Esophagus squamous epithelium (tissue), 4 donors: ENCODE measurements around the gene LIN9.
"Not testable (repeated sequence)": the region's sequence is repeated elsewhere in the genome, so short reads cannot be mapped to it uniquely, and the experiment has no call there.

Source experiments
- POLR2A ChIP-seq, 4 donors: fragments of 450-650 bp; IDR thresholded peaks; one replicate each; pipeline ENCODE4 v1.6.1; 2017; ENCODE audit warnings: antibody characterized with exemption in 4 of 4, mild to moderate bottlenecking in 4 of 4, moderate library complexity in 3 of 4
- TF ChIP-seq, protein P1 (sequence below), 6 experiments: fragments of 450-650 bp in 4 of 6; fragments of 200-600 bp in 2 of 6; sonication (generic) in 2 of 6; IDR thresholded peaks; one replicate each; pipeline ENCODE4 v1.5.1; 2016 to 2019; ENCODE audit warnings: antibody characterized with exemption in 6 of 6, mild to moderate bottlenecking in 4 of 6, moderate library complexity in 4 of 6

DNA sequence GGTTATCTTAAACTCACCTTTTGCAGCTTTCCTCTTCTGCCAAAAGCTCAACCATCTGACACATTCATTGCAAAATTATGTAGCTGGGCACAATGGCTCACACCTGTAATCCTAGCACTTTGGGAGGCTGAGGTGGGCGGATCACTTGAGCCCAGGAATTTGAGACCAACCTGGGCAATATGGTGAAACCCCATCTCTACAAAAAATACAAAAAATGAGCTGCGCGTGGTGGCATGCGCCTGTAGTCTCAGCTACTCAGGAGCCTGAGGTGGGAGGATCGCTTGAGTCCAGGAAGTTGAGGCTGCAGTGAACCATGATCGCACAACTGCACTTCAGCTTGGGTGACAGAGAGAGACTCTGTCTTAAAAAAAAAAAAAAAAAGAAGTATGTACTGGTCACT is 106.3 kb downstream of the LIN9 start:
- TF ChIP-seq, protein P1, sequence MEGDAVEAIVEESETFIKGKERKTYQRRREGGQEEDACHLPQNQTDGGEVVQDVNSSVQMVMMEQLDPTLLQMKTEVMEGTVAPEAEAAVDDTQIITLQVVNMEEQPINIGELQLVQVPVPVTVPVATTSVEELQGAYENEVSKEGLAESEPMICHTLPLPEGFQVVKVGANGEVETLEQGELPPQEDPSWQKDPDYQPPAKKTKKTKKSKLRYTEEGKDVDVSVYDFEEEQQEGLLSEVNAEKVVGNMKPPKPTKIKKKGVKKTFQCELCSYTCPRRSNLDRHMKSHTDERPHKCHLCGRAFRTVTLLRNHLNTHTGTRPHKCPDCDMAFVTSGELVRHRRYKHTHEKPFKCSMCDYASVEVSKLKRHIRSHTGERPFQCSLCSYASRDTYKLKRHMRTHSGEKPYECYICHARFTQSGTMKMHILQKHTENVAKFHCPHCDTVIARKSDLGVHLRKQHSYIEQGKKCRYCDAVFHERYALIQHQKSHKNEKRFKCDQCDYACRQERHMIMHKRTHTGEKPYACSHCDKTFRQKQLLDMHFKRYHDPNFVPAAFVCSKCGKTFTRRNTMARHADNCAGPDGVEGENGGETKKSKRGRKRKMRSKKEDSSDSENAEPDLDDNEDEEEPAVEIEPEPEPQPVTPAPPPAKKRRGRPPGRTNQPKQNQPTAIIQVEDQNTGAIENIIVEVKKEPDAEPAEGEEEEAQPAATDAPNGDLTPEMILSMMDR (IDR thresholded peaks at IDR 0.05): not testable (repeated sequence)
- TF ChIP-seq POLR2A (IDR thresholded peaks at IDR 0.05): not testable (repeated sequence)
